ENCODE measurements around the gene CDX2.

- no peak for TF ChIP-seq CTCF (IDR thresholded peaks at IDR 0.05; ENCODE audit: low read depth, low read length, missing input control)
- no peak for TF ChIP-seq YY1 (IDR thresholded peaks at IDR 0.05)
- no peak for TF ChIP-seq FOXA1 (IDR thresholded peaks at IDR 0.05)
- TF ChIP-seq RAD21 (IDR thresholded peaks at IDR 0.05): no peak
- no peak for TF ChIP-seq RXRA (IDR thresholded peaks at IDR 0.05)
Measured at GRCh38 chr13:27961227-27962085, 7.7 kb downstream of the CDX2 start.
